ENCODE results near the gene NDUFAF2. TPM values are rescaled to one million over a fixed set of nuclear protein-coding genes. Genes with fewer than 3 reads are reported as not detected.

The NDUFAF2 gene
- total and polyA plus RNA-seq, 2 experiments from 2014 or later, result 28.8 to 51.2 TPM

- Histone ChIP-seq H3K4me1 (ENCODE audit: low read depth) (no peaks in the 10 kb centered on the region), H3K27ac (no peak overlapping the region), H3K4me3 (no peak overlapping the region), H3K27me3 (no peaks in the 10 kb centered on the region), H3K36me3 (no peaks in the 10 kb centered on the region), H3K9me3 (ENCODE audit: low read depth) (no peaks in the 10 kb centered on the region)
- DNase-seq (ENCODE audit: low read depth in 1 of 2, low spot score in 1 of 2), result no peak
- no peak for TF ChIP-seq CTCF (IDR thresholded peaks at IDR 0.05; ENCODE audit: low read depth, low read length)
Observed at GRCh38 chr5:61050292-61050691, 105.3 kb downstream of the NDUFAF2 start.

DNA sequence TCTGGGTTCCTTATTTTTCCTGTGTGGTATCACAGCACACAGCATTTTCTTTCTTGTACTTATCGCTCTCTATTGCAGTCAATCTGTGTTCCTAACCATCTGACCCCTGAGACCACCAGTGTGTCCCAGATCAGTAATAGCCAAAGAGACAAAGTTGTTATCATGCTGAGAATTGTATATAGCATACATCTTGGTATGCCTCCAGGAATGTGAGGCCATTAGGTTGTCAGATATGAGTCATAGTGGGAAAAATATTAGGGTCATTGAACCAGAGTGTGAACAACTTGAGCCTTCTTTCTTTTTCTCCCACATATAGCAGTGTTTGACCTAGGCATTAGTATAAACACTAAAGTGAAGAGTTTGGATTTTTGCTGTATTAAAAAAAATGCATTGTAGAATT lies 106.3 kb downstream of the NDUFAF2 start:
- Histone ChIP-seq H3K36me3 (no peaks in the 10 kb centered on the region), H3K9me3 (ENCODE audit: low read depth) (no peaks in the 10 kb centered on the region), H3K4me3 (no peak overlapping the region), H3K27ac (no peak overlapping the region), H3K4me1 (ENCODE audit: low read depth) (no peaks in the 10 kb centered on the region), H3K27me3 (no peaks in the 10 kb centered on the region)
- TF ChIP-seq CTCF (IDR thresholded peaks at IDR 0.05; ENCODE audit: low read depth, low read length), result no peak
- DNase-seq (ENCODE audit: low read depth in 1 of 2, low spot score in 1 of 2), result peak in 1 of 2 donors; percentile 45

DNA sequence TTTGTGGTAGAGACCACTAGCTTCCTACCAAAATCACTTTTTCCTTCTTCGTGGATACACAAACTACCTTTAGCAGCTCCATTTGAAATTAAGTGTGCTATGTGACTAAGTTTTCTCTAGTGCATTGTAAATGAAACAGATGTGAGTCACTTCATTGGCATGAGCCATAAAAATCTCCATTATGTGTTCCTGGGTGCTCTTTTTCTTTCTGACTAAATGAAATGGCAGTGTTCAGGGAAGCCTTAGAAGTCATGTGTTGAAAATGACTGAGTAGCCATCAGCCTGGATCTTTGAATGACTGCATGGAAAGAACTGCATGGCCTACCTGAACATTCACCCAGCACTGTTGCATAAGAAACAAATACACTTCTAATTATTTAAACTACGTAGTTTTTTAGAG lies 107.9 kb downstream of the NDUFAF2 start:
- no peak overlapping the region for H3K27ac ChIP-seq
- no peaks in the 10 kb centered on the region for H3K27me3 ChIP-seq
- no peaks in the 10 kb centered on the region for H3K36me3 ChIP-seq
- TF ChIP-seq CTCF (IDR thresholded peaks at IDR 0.05; ENCODE audit: low read depth, low read length), result no peak
- no peaks in the 10 kb centered on the region for H3K9me3 ChIP-seq (ENCODE audit: low read depth)
- H3K4me1 ChIP-seq (ENCODE audit: low read depth), result no peaks in the 10 kb centered on the region
- DNase-seq (ENCODE audit: low read depth in 1 of 2, low spot score in 1 of 2), result peak in 1 of 2 donors; percentile 66
- H3K4me3 ChIP-seq, result no peak overlapping the region

DNA sequence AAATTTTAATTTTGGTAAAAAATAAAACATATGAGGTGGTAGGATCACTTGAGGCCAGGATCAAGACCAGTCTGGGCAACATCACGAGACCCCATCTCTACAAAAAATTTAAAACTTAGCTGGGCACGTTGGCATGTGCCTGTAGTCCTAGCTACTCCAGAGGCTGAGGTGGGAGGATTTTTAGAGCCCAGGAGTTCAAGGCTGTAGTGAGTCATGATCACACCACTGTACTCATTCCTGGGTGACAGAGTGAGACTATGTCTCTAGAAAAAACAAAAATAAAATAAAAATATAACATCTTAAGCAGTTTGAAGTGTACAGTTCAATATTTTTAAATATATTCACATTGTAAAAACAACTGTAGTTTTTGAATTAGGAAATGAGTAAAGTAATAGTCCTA lies 108.9 kb downstream of the NDUFAF2 start:
- no peaks in the 10 kb centered on the region for H3K9me3 ChIP-seq (ENCODE audit: low read depth)
- no peaks in the 10 kb centered on the region for H3K27me3 ChIP-seq
- DNase-seq (ENCODE audit: low read depth in 1 of 2, low spot score in 1 of 2), result no peak
- no peaks in the 10 kb centered on the region for H3K36me3 ChIP-seq
- TF ChIP-seq CTCF (IDR thresholded peaks at IDR 0.05; ENCODE audit: low read depth, low read length), result no peak
- H3K4me1 ChIP-seq (ENCODE audit: low read depth), result no peaks in the 10 kb centered on the region
- H3K4me3 ChIP-seq, result no peak overlapping the region
- H3K27ac ChIP-seq, result no peak overlapping the region

DNA sequence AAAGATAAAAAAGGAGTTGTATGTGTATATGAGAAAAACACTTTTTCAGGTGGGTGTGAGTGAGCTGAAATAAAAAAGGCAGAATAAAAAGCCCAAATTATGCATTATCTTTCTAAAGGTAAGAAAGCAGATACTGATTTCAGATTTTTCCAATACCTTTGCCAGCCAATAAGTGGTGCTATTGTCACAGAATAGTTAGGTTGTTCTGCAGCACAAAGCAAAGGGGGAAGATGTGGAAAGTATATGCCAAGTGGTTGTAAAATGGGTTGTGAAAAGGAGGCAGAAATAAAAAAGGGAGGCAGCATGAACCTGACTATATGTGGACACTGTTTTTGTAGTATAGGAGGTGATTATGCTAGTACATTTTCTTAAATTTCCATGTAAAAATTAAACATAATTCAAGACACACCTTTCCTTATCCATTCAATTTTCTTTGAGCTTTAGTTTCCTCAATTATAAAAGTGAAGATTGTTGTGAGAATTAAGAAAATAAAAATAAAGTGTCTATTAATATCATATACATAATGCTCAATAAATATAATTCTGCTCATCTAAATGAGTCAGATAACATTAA lies 110.5 kb downstream of the NDUFAF2 start:
- DNase-seq (ENCODE audit: low read depth in 1 of 2, low spot score in 1 of 2), result peak; percentile 47 to 74
- H3K27ac ChIP-seq, result no peak overlapping the region
- H3K27me3 ChIP-seq, result no peaks in the 10 kb centered on the region
- H3K4me3 ChIP-seq, result no peak overlapping the region
- no peaks in the 10 kb centered on the region for H3K9me3 ChIP-seq (ENCODE audit: low read depth)
- H3K36me3 ChIP-seq, result no peaks in the 10 kb centered on the region
- H3K4me1 ChIP-seq (ENCODE audit: low read depth), result no peaks in the 10 kb centered on the region
- TF ChIP-seq CTCF (IDR thresholded peaks at IDR 0.05; ENCODE audit: low read depth, low read length), result peak; percentile 72
